HT1080 (cell line): ENCODE results near the gene GPR153. TPM values are rescaled to one million over a fixed set of nuclear protein-coding genes. Genes with fewer than 3 reads are reported as not detected.

Source experiments
- DNase-seq: peaks from one replicate; pipeline ENCODE4 v3.0.0-alpha.2; 2015; ENCODE audit warnings: low read depth
- total RNA-seq: library from RNA; depleted of rRNA; stranded (reverse); fragments of >200 nt; shearing (Covaris generic); gene quantifications from 2 replicates; pipeline ENCODE4 v1.2.3, GENCODE V29; 2014

Gene GPR153
- total RNA-seq, 1 experiment from 2014 or later, result 3.4 TPM

- no peak for DNase-seq
These were observed 26.6 kb upstream of the GPR153 start for GRCh38 chr1:6287431-6287886.

GRCh38 chr1:6287029-6287428 lies 26.1 kb upstream of the GPR153 start:
- no peak for DNase-seq

GRCh38 chr1:6286266-6286665 lies 25.4 kb upstream of the GPR153 start:
- no peak for DNase-seq

GRCh38 chr1:6285336-6285735 lies 24.4 kb upstream of the GPR153 start:
- DNase-seq, result no peak

GRCh38 chr1:6282577-6283270 lies 21.8 kb upstream of the GPR153 start:
- DNase-seq, result no peak

GRCh38 chr1:6281511-6282402 lies 20.9 kb upstream of the GPR153 start:
- DNase-seq, result no peak

GRCh38 chr1:6280761-6281451 lies 20.0 kb upstream of the GPR153 start:
- DNase-seq, result no peak

- DNase-seq, result no peak
These were observed 18.9 kb upstream of the GPR153 start for GRCh38 chr1:6279613-6280383.

GRCh38 chr1:6279066-6279465 lies 18.2 kb upstream of the GPR153 start:
- DNase-seq, result no peak

GRCh38 chr1:6278263-6278662 lies 17.4 kb upstream of the GPR153 start:
- no peak for DNase-seq

GRCh38 chr1:6276811-6277555 lies 16.1 kb upstream of the GPR153 start:
- no peak for DNase-seq

- no peak for DNase-seq
These were observed 15.2 kb upstream of the GPR153 start for GRCh38 chr1:6275826-6276782.

- DNase-seq, result no peak
These were observed 13.8 kb upstream of the GPR153 start for GRCh38 chr1:6274622-6275139.

GRCh38 chr1:6274102-6274501 lies 13.2 kb upstream of the GPR153 start:
- DNase-seq, result no peak

- peak; percentile 68 for DNase-seq
These were observed 12.5 kb upstream of the GPR153 start for GRCh38 chr1:6273380-6273891.

GRCh38 chr1:6272868-6273267 lies 12.0 kb upstream of the GPR153 start:
- DNase-seq, result no peak

GRCh38 chr1:6272452-6272851 lies 11.6 kb upstream of the GPR153 start:
- DNase-seq, result no peak

- no peak for DNase-seq
These were observed 10.7 kb upstream of the GPR153 start for GRCh38 chr1:6271554-6271953.

GRCh38 chr1:6271006-6271405 lies 10.1 kb upstream of the GPR153 start:
- no peak for DNase-seq
